Natural killer cell (primary cell): ENCODE results near the gene CSF2RB. TPM values are rescaled to one million over a fixed set of nuclear protein-coding genes. Genes with fewer than 3 reads are reported as not detected.

ENCODE experiments used
- ATAC-seq, 3 donors: fragments of 150-1000 bp in 2 of 3; fragments of 200-7000 bp in 1 of 3; cut with Tn5 transposase; 1 replicate in 1 of 3; 2 replicates in 2 of 3; pipeline ENCODE4 v1.10.0; 2021; ENCODE audit warnings: mild to moderate bottlenecking in 2 of 3, moderate library complexity in 2 of 3
- DNase-seq, 2 donors: peaks; one replicate each; pipeline versions ENCODE4 v3.0.0 to v3.0.0-alpha.2; 2013 to 2021; ENCODE audit warnings: mixed read lengths in 1 of 2
- H3K27ac ChIP-seq: one replicate; pipeline ENCODE4 v1.5.1; 2013; ENCODE audit warnings: mild to moderate bottlenecking, low read length
- H3K27me3 ChIP-seq: one replicate; pipeline ENCODE4 v1.6.1; 2013; ENCODE audit warnings: low read length; ENCODE audit not compliant: control insufficient read depth, insufficient read depth
- H3K36me3 ChIP-seq: one replicate; pipeline ENCODE4 v1.6.1; 2013; ENCODE audit warnings: low read length; ENCODE audit not compliant: control insufficient read depth, insufficient read depth
- H3K4me1 ChIP-seq: one replicate; pipeline ENCODE4 v1.6.1; 2013; ENCODE audit warnings: low read length; ENCODE audit not compliant: control insufficient read depth, insufficient read depth
- H3K4me3 ChIP-seq: one replicate; pipeline ENCODE4 v1.5.1; 2013; ENCODE audit warnings: low read length
- H3K9me3 ChIP-seq: one replicate; pipeline ENCODE4 v1.6.1; 2013; ENCODE audit warnings: low read length; ENCODE audit not compliant: control insufficient read depth, insufficient read depth
- H3K27ac Mint-ChIP-seq, 2 donors: one replicate each; pipeline ENCODE4 v1.8.0; 2022; ENCODE audit warnings: mild to moderate bottlenecking in 2 of 2, mixed read lengths in 2 of 2, moderate library complexity in 1 of 2
- H3K27me3 Mint-ChIP-seq, 2 donors: one replicate each; pipeline ENCODE4 v1.8.0; 2022; ENCODE audit warnings: low read depth in 2 of 2, mixed read lengths in 2 of 2
- H3K36me3 Mint-ChIP-seq: one replicate; pipeline ENCODE4 v1.8.0; 2022; ENCODE audit warnings: mixed read lengths
- H3K4me1 Mint-ChIP-seq, 2 donors: one replicate each; pipeline ENCODE4 v1.8.0; 2022; ENCODE audit warnings: mixed read lengths in 2 of 2
- H3K4me3 Mint-ChIP-seq: one replicate; pipeline ENCODE4 v1.8.0; 2022; ENCODE audit warnings: mild to moderate bottlenecking, moderate library complexity, mixed read lengths
- H3K9me3 Mint-ChIP-seq, 2 donors: one replicate each; pipeline ENCODE4 v1.8.0; 2022; ENCODE audit warnings: mixed read lengths in 2 of 2
- CTCF ChIP-seq: fragments of 200-600 bp; IDR thresholded peaks from one replicate; pipeline ENCODE4 v1.8.0; 2022; ENCODE audit warnings: antibody characterized with exemption
- WGBS: methylation state at CpG from one replicate; pipeline ENCODE4 v1.1.7; 2013; ENCODE audit warnings: missing lambda C conversion rate; ENCODE audit not compliant: insufficient coverage; 5-methylcytosine and 5-hydroxymethylcytosine counted together
- intact Hi-C: fragments of 100-400 bp; cut with micrococcal nuclease; formaldehyde crosslinking; loops from one replicate; pipeline ENCODE4 v1.14.2; 2022
- total RNA-seq, 4 donors: library from RNA; stranded (reverse); fragments of 120-200 nt in 1 of 4; gene quantifications; one replicate each; pipeline versions ENCODE4 v1.2.3 to v1.2.4, GENCODE V29; 2013 to 2022

CSF2RB gene
- total RNA-seq, 3 donors from 2014 or later (not counting 1 experiment from before 2014, with no cell fraction given) = 3.8 to 274 (median 8.2) TPM

DNA sequence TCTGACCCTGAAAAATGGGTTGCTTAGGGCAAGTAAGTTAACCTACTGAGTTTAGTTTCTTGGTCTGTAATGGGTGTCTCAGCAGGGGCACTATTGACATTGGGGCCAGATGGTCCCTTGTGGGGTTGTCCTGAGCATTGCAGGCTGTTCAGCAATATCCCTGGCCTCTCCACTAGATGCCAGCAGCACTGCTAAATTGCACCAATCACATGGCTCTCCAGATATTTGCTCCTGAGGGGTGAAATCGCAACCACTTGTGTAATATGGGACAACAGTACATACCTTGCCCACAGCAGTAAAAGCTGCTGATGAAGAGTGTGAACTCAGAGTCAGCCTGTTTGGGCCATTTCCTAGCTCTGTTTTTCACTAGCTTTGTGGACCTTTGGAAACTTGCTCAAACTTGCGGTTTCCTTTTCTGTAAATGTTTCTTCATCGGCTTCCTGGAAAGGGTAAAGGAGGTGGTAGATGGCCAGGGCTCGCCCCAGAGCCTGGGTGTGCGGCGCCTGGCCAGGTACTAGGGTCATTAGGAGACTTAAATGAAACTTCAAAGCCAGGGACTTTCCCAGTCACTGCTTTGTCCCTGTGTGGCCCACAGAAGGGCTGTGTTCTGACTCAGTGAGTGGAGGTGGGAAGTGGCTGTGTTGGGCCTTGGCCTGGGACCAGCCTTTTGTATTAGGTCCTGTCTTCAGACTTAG, 39.7 kb upstream of the CSF2RB start:
- intact Hi-C loops = no loop called here
- H3K4me3 ChIP-seq = no peak overlapping the region
- no peaks in the 10 kb centered on the region for H3K27me3 ChIP-seq
- H3K4me1 ChIP-seq = peaks cover 14% of the 10 kb centered on the region
- H3K27ac ChIP-seq = peak overlapping the region; percentile 37
- no peak for TF ChIP-seq CTCF
- Mint-ChIP-seq H3K4me1 (peaks cover 4 to 7% of the 10 kb centered on the region in 2 donors), H3K36me3 (no peaks in the 10 kb centered on the region), H3K27ac (peak overlapping the region in 1 of 2 donors; percentile 65), H3K27me3 (no peaks in the 10 kb centered on the region), H3K4me3 (no peak overlapping the region), H3K9me3 (no peaks in the 10 kb centered on the region)
- ATAC-seq = peak; percentile 40 to 89 (median 57)
- DNase-seq = peak in 1 of 2 donors; percentile 47
- H3K36me3 ChIP-seq = no peaks in the 10 kb centered on the region
- WGBS = 52% methylated on average over 6 of the region's 6 CpGs
- no peaks in the 10 kb centered on the region for H3K9me3 ChIP-seq

- H3K9me3 Mint-ChIP-seq = no peaks in the 10 kb centered on the region
- H3K4me1 ChIP-seq = peaks cover 14% of the 10 kb centered on the region
- no peak for DNase-seq
- no peaks in the 10 kb centered on the region for H3K9me3 ChIP-seq
- ATAC-seq = peak in 1 of 3 donors; percentile 7
- H3K27ac ChIP-seq = peak overlapping the region; percentile 37
- intact Hi-C loops = no loop called here
- no peaks in the 10 kb centered on the region for H3K36me3 ChIP-seq
- no peak overlapping the region for H3K4me3 ChIP-seq
- H3K27me3 ChIP-seq = no peaks in the 10 kb centered on the region
- no peaks in the 10 kb centered on the region for H3K36me3 Mint-ChIP-seq
- peak overlapping the region in 1 of 2 donors; percentile 65 for H3K27ac Mint-ChIP-seq
- no peaks in the 10 kb centered on the region for H3K27me3 Mint-ChIP-seq
- WGBS = 52% methylated on average over 2 of the region's 2 CpGs
- H3K4me3 Mint-ChIP-seq = no peak overlapping the region
- H3K4me1 Mint-ChIP-seq = peaks cover 4 to 7% of the 10 kb centered on the region in 2 donors
- TF ChIP-seq CTCF = no peak
Observed at GRCh38 chr22:36874309-36874696, 39.1 kb upstream of the CSF2RB start.

- Mint-ChIP-seq H3K27me3 (no peaks in the 10 kb centered on the region), H3K4me1 (peaks cover 4 to 7% of the 10 kb centered on the region in 2 donors), H3K9me3 (no peaks in the 10 kb centered on the region), H3K4me3 (no peak overlapping the region), H3K36me3 (no peaks in the 10 kb centered on the region), H3K27ac (no peak overlapping the region)
- peaks cover 14% of the 10 kb centered on the region for H3K4me1 ChIP-seq
- WGBS = 98% methylated on average over 5 of the region's 9 CpGs
- no peaks in the 10 kb centered on the region for H3K27me3 ChIP-seq
- H3K9me3 ChIP-seq = no peaks in the 10 kb centered on the region
- intact Hi-C loops = no loop called here
- TF ChIP-seq CTCF = no peak
- H3K27ac ChIP-seq = no peak overlapping the region
- no peak overlapping the region for H3K4me3 ChIP-seq
- no peak for ATAC-seq
- H3K36me3 ChIP-seq = no peaks in the 10 kb centered on the region
- no peak for DNase-seq
Observed at GRCh38 chr22:36874736-36875135, 38.7 kb upstream of the CSF2RB start.

DNA sequence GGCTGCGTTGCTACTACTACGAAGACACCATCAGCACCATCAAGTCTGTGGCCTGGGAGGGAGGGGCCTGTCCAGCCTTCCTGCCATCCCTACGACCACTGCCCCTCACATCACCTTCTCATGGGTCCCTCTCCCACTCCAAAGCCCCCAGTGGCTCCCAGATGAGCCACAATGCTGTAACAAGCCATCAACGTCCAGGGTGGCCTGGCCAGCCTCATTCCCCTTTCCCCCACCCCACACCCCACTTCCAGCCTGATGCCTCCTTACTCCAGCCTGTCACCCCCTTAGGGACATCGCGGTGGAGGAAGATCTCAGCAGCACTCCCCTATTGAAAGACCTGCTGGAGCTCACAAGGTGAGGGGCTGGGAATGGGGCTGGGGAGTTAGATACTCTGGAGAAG, 37.7 kb upstream of the CSF2RB start:
- no peak overlapping the region for H3K27ac Mint-ChIP-seq
- peaks cover 0 to 2% of the 10 kb centered on the region in 2 donors for H3K27me3 Mint-ChIP-seq
- H3K36me3 ChIP-seq = no peaks in the 10 kb centered on the region
- no peak overlapping the region for H3K4me3 Mint-ChIP-seq
- no peak for ATAC-seq
- no peaks in the 10 kb centered on the region for H3K27me3 ChIP-seq
- no peaks in the 10 kb centered on the region for H3K36me3 Mint-ChIP-seq
- TF ChIP-seq CTCF = no peak
- 84% methylated on average over 4 of the region's 6 CpGs for WGBS
- H3K27ac ChIP-seq = no peak overlapping the region
- H3K9me3 ChIP-seq = peaks cover 6% of the 10 kb centered on the region
- peaks cover 0 to 2% of the 10 kb centered on the region in 2 donors for H3K9me3 Mint-ChIP-seq
- intact Hi-C loops = no loop called here
- no peak overlapping the region for H3K4me3 ChIP-seq
- DNase-seq = no peak
- peaks cover 14% of the 10 kb centered on the region for H3K4me1 ChIP-seq
- H3K4me1 Mint-ChIP-seq = peaks cover 4 to 7% of the 10 kb centered on the region in 2 donors
